Right lobe of liver (tissue), 6 donors: ENCODE data around the gene SLC7A4. TPM values are rescaled to one million over a fixed set of nuclear protein-coding genes. Genes with fewer than 3 reads are reported as not detected.

Experiments
- ATAC-seq, 4 donors: fragments of 200-7000 bp; cut with Tn5 transposase; one replicate each; pipeline ENCODE4 v1.9.1; 2020; ENCODE audit warnings: mild to moderate bottlenecking in 4 of 4, moderate library complexity in 4 of 4
- DNase-seq, 3 donors: peaks; one replicate each; pipeline ENCODE4 v3.0.0-alpha.2; 2020
- H3K27ac ChIP-seq, 3 donors: fragments of 200-600 bp; one replicate each; pipeline ENCODE4 v1.8.0; 2022
- H3K27me3 ChIP-seq, 2 donors: fragments of 200-600 bp; one replicate each; pipeline ENCODE4 v1.8.0; 2022
- H3K36me3 ChIP-seq, 4 donors: fragments of 200-600 bp; sonication (generic) in 1 of 4; one replicate each; pipeline versions ENCODE4 v1.5.1 to v1.8.0; 2017 to 2022; ENCODE audit warnings: control low read depth in 1 of 4
- H3K4me1 ChIP-seq, 4 donors: fragments of 200-600 bp; sonication (generic) in 1 of 4; one replicate each; pipeline versions ENCODE4 v1.5.1 to v1.8.0; 2017 to 2022; ENCODE audit warnings: control low read depth in 1 of 4
- H3K4me3 ChIP-seq, 3 donors: fragments of 200-600 bp; one replicate each; pipeline ENCODE4 v1.8.0; 2022
- H3K9me3 ChIP-seq, 4 donors: fragments of 200-600 bp; sonication (generic) in 1 of 4; one replicate each; pipeline versions ENCODE4 v1.5.1 to v1.8.0; 2017 to 2022; ENCODE audit warnings: control low read depth in 1 of 4
- POLR2A ChIP-seq: fragments of 450-650 bp; IDR thresholded peaks from one replicate; pipeline ENCODE4 v1.6.1; 2017; ENCODE audit warnings: antibody characterized with exemption, mild to moderate bottlenecking
- WGBS: methylation state at CpG from one replicate; pipeline ENCODE4 v1.1.6; 2018; ENCODE audit warnings: low coverage, low lambda C conversion rate; ENCODE audit not compliant: insufficient coverage; ENCODE audit errors: missing lambda C conversion rate; 5-methylcytosine and 5-hydroxymethylcytosine counted together
- intact Hi-C, 2 donors: fragments of 100-400 bp; cut with DNase I; formaldehyde crosslinking; loops; one replicate each; pipeline versions ENCODE4 v1.11.2 to v1.14.1; 2022
- total RNA-seq, 6 experiments: library from RNA; depleted of rRNA in 2 of 6; stranded (reverse); fragments of >200 nt in 2 of 6; fragmentation: NEBNext Ultra II Directional in 3 of 6; extraction: Animal tissue kit (Norgen Biotek cat#: 25700) in 3 of 6; gene quantifications; one replicate each; pipeline versions ENCODE4 v1.1.0 to v1.2.4, GENCODE V29; 2016 to 2023
- TF ChIP-seq, protein P1 (sequence below), 4 donors: fragments of 200-600 bp in 3 of 4; fragments of 450-650 bp in 1 of 4; IDR thresholded peaks; one replicate each; pipeline versions ENCODE4 v1.5.1 to v1.8.0; 2016 to 2022; ENCODE audit warnings: antibody characterized with exemption in 4 of 4, mild to moderate bottlenecking in 2 of 4
- donor health status: DM: no; HTN: yes; CAD: no.
- donor health status: DM: no; HTN: no; CAD: no.
- donor health status: DM: no; HTN: no; CAD: no.
- donor health status: DM: no; HTN: yes; CAD: no.
- donor health status: DM: no; HTN: yes; CAD: no.

The SLC7A4 gene
- total RNA-seq, 6 experiments from 2014 or later: 0.12 to 0.35 (median 0.18) TPM; not detected in 1

DNA sequence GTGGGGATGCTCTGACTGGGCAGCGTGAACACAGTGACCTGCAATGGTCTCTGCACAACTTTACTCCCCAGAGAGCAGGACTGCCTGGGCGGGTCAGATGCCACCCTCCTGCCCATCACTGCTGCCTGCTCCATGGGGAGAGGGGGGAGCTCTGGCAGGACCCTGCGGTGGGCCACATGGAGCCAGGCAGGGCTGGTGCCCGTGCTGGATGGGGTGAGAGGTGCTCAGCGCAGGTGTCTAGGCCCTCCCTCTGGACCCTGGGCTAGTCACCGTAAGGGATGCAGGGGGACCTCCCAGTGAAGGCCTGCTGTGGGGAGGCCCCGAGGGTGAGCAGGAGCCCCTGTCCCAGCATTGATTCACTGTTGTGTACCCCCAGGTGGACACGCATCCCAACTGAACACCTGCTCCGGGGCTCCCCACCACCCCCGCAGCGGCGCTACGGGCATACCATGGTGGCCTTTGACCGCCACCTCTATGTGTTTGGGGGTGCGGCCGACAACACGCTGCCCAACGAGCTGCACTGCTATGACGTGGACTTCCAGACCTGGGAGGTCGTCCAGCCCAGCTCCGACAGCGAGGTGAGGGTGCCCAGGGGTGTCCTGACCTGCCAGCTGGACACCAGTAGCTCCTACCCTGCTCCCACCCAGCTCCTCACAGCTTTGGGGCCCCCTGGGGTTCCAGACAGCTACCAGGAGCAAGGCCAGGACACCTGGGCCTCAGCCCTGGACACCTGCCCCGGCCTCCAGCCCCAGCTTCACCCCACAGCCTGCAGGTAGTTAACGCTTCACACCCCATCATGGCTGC lies 40.9 kb downstream of the SLC7A4 start:
- TF ChIP-seq POLR2A: no peak
- TF ChIP-seq, protein P1, sequence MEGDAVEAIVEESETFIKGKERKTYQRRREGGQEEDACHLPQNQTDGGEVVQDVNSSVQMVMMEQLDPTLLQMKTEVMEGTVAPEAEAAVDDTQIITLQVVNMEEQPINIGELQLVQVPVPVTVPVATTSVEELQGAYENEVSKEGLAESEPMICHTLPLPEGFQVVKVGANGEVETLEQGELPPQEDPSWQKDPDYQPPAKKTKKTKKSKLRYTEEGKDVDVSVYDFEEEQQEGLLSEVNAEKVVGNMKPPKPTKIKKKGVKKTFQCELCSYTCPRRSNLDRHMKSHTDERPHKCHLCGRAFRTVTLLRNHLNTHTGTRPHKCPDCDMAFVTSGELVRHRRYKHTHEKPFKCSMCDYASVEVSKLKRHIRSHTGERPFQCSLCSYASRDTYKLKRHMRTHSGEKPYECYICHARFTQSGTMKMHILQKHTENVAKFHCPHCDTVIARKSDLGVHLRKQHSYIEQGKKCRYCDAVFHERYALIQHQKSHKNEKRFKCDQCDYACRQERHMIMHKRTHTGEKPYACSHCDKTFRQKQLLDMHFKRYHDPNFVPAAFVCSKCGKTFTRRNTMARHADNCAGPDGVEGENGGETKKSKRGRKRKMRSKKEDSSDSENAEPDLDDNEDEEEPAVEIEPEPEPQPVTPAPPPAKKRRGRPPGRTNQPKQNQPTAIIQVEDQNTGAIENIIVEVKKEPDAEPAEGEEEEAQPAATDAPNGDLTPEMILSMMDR (IDR thresholded peaks at IDR 0.05): no peak
- no peak overlapping the region for H3K27ac ChIP-seq
- no peaks in the 10 kb centered on the region for H3K27me3 ChIP-seq
- no CpG with 5 or more reads among the region's 24 CpGs for WGBS
- H3K4me3 ChIP-seq: no peak overlapping the region
- H3K4me1 ChIP-seq: no peaks in the 10 kb centered on the region
- H3K9me3 ChIP-seq: no peaks in the 10 kb centered on the region
- DNase-seq: no peak
- ATAC-seq: no peak
- peaks cover 0 to 21% (median 8%) of the 10 kb centered on the region in 4 donors for H3K36me3 ChIP-seq
- intact Hi-C loops: loop anchor here in 1 of 2 donors (10.0 kb wide), 1 partner anchor 47 kb away; no protein-coding TSS in a partner anchor

GRCh38 chr22:20990184-20991180 lies 41.9 kb downstream of the SLC7A4 start:
- DNase-seq (no peak), ATAC-seq (no peak)
- intact Hi-C loops: loop anchor here in 1 of 2 donors (10.0 kb wide), 1 partner anchor 46 kb away; no protein-coding TSS in a partner anchor
- H3K9me3 ChIP-seq: no peaks in the 10 kb centered on the region
- H3K27me3 ChIP-seq: no peaks in the 10 kb centered on the region
- WGBS: 91% methylated on average over 6 of the region's 21 CpGs
- no peak overlapping the region for H3K4me3 ChIP-seq
- H3K27ac ChIP-seq: no peak overlapping the region
- no peaks in the 10 kb centered on the region for H3K4me1 ChIP-seq
- peaks cover 0 to 26% (median 8%) of the 10 kb centered on the region in 4 donors for H3K36me3 ChIP-seq
- no peak for TF ChIP-seq POLR2A
- TF ChIP-seq, protein P1 (IDR thresholded peaks at IDR 0.05): no peak

DNA sequence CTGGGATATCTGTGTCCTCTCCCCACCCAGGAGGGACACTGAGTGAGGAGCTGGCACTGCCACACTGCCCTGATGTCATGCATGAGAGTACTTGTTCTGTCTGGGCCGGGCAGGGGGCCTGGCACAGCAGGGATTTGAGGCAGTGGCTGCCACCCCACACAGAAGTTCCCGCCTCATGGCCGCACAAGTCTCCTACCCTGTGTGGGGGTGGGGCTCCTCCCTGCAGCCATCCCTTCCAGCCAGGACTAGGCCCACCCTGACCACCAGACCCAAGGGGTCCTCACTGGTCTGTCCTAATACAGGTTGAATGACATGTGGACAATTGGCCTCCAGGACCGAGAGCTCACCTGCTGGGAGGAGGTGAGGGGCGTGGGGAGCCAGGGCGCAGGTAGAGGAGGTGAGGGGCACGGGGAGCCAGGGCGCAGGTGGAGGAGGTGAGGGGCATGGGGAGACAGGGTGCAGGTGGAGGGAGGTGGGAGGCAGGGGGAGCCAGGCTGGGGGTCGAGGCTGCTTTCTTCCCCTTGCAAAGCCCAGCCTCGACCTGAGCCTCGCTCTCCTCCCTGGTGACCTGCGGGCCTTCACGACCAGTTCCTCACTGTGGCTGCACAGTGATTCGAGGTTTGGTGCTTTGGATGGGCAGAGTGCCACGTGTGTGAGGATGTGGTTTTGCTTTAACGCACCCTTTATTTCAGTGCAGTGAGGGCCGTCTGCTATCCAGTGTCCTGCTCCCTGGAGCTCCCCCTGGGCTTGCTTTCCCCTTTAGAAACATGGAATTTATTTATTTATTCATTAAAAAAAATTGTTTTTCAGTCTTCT lies 42.8 kb downstream of the SLC7A4 start:
- Histone ChIP-seq H3K4me1 (no peaks in the 10 kb centered on the region), H3K36me3 (peaks cover 0 to 27% (median 8%) of the 10 kb centered on the region in 4 donors), H3K27me3 (no peaks in the 10 kb centered on the region), H3K4me3 (no peak overlapping the region), H3K27ac (no peak overlapping the region), H3K9me3 (no peaks in the 10 kb centered on the region)
- ATAC-seq (no peak), DNase-seq (no peak)
- TF ChIP-seq, protein P1 (IDR thresholded peaks at IDR 0.05): no peak
- no peak for TF ChIP-seq POLR2A
- intact Hi-C loops: loop anchor here in 1 of 2 donors (10.0 kb wide), 1 partner anchor 45 kb away; no protein-coding TSS in a partner anchor
- WGBS: 70% methylated on average over 4 of the region's 17 CpGs
